ENCODE measurements around the gene PARD6G.

The PARD6G gene

DNA sequence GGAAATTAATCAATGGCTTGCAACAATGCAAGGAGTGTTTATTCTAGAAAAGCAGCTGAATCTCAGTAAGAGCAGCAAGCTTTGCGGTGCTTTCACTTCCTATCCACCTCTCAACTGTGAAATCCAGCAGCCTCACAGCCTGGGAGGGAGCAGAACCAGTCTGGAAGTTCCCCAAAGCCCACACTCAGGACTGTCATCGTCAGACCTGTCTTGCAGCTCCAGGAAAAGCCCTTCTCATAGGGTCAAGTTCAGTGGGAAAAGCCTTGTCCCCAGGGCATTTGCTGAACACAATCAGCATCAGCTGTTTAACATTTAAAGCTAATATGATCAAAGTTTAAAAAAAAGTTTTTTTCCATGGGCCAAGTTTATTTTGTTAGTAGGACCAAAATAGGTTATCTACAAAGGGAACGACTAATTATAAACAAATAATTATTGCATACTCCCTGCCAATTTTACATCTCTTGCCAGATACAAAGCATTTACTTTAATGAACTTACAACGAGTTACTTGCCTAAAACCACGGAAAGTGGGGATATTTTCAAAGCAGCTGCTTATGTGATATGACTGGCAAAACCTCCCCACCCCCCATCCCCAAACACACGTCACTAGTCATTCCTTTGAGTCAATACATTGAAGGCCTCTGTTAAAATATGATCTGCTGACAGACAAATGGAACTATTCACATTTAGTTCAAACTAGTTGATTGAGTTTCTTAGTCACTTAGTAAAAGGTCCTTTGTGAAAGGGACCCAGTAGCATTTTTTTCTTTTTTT, 36.8 kb downstream of the PARD6G start:
- DNase-seq: no peak

DNA sequence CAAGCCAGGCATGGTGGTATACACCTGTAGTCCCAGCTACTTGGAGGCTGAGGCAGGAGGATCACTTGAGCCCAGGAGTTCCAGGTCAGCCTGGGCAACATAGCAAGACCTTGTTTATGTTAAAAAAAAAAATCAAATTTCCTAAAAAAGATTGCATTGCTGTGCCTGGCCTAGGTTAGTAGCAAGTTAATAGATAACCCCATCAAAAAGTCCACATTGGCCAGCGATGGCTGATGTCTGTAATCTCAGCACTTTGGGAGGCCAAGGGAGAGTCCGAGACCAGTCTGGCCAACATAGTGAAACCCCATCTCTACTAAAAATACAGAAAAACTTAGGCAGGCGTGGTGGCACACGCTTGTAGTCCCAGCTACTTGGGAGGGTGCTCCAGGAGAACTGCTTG, 38.7 kb downstream of the PARD6G start:
- DNase-seq: no peak

DNA sequence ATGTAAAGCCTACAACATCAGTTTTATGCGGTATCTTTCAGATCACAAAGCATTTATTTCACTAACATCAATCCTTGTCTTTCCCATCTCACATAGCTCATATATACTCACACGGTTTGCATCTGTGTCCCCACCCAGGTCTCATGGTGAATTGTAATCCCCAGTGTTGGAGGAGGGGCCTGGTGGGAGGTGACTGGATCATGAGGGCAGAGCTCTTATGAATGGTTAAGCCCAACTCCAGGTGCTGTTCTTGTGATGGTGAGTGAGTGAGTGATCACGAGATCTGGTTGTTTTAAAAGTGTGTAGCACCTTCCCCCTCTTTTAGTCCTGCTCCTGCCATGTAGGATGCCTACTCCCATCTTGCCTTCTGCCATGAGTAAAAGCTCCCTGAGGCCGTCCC, 42.0 kb downstream of the PARD6G start:
- no peak for DNase-seq

DNA sequence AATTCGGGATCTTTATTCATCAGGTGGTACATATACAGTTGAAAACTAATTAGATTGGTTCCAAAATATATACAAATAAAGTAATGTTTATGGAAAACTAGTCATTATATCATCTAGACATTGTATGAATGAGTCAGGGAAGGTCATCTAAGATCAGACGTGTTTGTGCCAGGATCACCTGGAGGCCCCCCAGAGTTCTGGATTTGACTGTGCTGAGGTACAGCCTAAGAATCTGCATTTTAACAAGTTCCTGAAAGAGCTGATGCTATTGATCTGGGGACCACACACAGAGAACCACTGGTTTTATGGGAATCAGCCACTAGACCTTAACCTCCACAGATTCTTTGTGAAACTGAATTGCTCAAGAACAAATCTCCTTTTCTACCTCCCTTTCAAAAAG, 43.2 kb downstream of the PARD6G start:
- DNase-seq: no peak

DNA sequence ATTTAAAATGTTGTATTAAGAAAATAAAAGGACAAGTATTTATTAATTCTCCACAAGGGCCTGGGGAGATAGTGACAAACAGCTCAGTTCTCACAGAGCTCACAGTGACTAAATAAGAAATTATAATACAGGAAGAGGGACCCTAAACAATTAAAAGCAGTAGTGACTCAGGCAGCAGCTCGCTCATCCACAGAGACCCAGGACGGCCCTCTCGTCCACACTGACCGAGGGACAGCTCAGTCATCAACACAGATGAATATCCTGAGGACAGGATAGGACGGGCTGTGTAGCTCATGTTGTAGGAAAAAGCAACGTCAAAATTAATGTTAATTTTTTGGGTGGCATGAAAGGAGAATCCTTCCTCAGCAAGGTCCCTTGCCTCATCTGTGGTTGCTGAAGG, 44.1 kb downstream of the PARD6G start:
- no peak for DNase-seq

DNA sequence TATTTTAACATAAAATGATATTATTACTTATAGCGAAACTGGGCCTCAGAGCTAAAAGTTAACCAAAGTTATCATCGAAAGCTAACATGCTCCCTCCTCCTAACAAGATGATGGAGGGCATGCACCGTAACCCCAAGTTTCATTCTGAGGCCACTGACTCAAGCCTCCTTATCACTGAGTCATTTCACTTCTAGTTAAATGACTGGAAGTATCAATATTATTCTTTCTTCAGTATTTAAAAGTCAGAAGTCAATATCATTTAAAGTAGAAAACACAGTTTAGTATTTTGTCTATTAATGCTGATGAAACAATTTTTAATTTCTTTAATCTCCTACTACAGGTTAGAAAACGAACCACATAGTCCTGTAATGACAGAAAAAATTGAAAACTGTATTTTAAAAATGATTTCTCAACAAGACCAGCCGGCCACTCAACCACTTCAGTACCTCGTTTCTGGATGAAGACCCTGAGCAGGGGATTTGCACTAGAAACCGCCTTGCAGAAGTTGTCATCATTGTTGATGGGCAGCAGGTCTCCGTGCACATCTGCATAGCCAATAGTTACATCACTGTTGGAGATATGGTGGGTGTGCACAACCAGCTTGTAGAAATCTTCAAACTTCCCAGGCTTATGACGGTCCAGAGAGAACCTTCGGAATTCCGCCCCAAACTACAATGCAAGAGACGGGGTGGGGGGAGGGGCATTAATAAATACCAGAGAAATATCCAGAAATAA, 44.9 kb downstream of the PARD6G start:
- no peak for DNase-seq

DNA sequence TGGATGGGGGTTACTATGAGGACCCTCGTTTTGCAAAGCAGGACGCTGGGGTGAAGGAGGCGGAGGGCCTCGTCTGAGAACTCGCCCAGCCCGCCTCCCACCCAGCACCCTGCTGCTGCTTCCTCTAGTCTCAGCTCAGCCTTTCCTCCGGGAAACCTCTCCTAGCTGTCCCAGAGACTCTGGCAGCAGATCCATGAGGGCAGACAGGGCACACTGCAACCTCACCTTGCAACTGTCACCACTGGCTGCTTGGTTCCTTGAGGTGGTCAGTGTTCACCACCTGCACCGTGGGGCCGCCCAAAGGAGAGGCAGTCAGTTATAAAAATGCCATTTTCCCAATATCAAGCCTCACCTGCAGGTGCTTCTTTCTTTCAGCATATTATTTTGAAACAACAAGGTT, 45.6 kb downstream of the PARD6G start:
- no peak for DNase-seq

DNA sequence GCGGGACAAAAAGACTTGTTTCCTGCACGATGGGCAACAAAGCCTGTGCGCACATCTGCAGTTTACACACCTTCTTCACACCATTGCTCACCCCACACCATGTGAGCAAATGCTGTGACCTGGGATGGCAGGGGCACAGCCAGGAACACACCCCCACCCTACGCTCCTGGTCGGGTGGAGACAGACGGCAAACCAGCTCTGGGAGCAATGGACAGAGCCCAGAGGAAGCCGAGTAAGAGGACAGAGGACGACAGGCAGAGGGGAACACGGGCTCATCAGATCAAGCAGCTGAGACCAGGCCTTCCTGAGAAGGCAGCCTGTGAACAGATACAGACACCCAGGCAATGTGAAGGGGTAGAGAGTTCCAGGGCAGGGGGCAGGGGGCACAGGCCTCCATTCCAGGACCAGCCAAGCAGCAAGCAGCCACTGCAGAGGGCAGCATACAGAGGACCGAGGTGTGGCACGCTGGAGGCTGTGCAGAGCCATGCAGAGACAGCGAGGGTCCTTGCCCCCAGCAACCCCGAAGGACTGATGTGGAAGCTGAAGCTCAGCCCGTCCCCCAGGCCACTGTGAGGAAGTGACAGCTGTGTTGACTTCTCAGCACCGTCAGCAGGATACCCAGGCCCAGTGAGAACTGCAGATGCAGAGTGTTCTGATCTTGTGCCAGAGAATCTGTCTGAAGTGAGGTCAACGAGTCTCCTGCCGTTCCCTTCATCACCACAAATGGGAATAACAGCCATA, 46.2 kb downstream of the PARD6G start:
- DNase-seq: peak; percentile 44

DNA sequence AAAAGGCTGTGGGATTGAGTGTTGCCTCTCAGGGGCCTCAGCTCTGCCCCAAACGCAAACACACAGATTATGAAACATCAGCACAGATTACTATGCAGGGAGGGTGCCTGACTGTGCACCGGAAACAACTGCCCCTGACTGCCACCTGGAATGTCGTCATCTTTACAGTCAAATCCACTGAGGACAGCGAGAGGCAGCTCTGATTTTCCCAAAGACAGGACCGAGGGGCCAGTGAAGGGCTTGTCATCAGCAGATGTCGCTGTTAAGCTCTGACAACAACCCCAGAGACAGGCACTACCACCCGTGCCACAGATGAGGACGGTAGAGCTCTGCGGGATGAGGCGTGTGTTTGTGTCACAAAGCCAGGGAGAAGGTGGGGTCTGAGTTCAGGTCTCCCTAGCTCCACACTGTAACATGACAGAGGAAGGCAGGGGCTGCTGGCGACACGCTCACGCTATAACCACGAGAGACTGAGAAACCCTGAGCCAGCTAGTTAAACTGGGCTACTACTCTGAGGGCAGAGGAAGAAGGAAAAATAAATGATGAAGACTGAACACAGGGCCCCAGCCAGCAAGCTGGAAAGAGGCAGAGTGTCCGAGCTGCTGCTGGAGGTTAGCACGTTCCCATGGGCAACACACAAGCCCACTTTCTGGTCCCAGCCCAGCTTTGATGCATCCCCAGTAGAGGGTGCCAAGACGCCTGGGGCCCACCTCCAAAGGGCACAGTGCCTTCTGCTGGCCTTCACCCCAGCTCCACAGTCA, 47.0 kb downstream of the PARD6G start:
- peak; percentile 51 for DNase-seq

DNA sequence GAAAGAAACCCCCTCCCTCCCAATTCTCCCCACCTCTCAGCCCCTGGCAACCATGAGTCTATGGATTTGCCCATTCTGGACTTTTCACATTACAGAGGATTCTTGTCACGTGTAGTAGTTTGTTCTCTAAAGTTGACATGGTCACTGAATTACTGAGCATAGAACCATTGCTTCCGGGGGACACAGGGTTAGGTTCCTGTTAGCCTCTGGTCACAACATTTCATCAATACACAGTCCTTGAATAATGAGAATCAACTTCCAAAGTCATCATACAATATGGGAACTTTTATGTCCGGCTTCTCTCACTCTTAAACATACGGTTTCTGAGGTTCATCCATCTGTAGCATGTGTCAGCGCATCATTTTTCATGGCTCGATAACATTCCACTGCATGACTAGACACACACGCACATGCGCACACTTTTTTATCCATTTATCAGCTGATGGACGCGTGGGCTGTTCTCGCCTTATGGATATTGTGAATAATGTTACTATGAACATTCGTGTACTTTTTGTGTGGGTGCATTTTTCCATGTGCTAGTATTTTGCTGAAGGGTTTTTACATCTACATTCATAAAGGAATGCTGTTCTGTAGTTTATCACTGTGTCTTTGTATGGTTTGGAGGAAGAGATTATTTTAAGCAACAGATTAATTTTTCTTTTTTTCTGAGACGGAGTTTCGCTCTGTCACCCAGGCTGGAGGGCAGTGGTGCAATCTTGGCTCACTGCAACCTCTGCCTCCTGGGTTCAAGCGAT, 48.1 kb downstream of the PARD6G start:
- DNase-seq: no peak

DNA sequence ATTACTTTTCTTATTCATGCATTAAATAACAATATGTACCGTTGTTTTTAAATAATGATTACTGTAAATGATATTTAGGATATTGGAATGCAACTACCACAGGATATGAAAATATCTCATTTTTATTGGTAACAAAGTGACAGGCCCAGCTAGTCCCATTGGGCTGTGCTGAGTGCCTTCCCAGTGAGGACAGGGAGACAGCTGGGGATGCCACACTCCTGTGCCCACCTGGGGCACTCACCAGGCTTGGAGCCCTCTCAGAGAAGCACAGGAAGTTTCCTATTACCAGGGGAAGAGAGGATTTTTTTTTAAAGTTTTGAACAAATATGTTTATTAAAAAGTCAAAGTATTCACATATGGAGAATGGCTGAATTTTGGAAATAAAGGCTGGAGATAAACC, 48.9 kb downstream of the PARD6G start:
- DNase-seq: no peak

DNA sequence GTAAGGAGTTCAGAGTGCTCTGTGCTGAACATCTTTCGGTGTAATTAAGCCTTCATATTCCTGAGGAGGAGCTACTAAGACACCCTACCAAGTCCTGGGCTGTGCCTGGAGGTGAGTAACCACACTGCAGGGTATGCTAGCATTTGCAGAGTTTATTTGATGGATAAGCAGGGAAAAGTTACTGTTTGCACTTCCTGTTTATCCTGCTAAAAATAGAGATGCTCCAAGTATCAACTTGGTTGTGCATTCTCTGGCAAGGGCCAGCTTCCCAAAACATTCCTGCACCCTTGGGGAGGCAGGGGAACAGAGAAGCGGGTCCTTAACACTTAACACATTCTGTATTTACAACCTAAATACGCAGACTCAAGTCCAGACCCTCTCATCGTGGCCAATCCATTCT, 49.8 kb downstream of the PARD6G start:
- DNase-seq: no peak

DNA sequence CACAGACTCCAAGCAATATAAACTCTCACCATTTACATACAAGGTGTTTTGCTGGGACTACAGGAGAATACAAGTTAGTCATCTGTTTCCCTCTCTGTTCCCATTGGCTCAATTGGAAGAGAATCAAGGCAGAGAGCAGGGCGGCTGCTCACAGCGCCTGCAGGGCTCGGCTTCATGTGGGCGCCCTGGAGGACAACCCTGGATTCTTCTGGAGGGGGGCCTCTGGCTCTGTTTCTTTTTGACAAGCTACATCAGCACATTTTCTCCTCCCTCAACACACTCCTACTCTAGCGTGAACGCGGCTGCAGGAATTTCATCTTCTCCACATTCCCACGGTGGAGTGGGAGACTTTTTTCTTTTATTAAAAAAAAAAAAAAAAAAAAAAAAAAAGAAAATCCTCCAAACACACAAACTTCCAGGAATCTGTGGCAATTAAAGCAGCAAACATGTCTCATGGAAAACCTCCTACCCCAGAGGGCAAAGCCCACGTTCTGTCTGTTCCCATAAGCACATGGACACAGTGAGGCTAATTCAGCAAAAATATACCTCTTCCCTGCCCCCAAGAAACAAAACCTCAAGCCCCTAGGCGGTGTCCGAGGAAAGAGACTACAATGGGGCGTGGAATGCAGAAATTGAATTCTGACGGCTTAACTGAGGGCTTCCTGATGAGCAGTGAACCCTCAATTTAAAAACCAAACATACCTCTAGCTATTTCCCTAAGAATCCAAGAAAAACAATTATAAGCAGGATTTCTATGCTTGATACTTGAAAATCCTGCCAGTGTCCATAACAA, 50.6 kb downstream of the PARD6G start:
- no peak for DNase-seq

DNA sequence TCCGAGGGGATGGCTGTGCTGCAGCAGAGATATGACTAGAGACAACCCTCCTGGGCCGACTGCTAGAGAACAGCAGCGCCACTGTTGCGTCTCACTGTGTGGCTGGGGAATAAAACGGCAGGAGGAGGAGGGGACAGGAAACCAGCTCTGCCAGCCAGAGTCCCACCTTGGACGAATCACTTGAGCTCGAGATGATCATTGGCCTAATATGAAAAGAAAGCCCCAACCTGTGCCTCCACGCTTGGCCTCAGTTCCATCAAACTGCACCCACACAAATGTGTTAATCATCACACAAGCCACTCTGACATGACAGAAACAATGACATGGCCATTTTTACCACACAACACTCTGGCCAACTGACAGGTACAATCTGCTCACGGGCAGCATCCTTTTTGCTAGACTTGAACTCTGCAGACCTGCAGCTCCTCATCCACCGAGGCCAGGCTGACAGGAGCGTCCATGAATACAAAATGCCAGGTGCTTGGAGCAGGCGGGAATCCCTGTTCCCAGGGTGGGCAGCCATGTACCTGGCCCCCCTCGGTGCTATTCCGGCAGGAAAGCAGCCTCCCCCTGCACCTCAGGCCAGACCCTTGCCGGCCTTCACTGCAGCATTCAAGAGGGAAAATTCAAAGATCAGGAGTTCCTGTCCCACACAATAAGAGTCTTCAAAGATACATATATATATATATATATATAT, 52.3 kb downstream of the PARD6G start:
- DNase-seq: no peak

DNA sequence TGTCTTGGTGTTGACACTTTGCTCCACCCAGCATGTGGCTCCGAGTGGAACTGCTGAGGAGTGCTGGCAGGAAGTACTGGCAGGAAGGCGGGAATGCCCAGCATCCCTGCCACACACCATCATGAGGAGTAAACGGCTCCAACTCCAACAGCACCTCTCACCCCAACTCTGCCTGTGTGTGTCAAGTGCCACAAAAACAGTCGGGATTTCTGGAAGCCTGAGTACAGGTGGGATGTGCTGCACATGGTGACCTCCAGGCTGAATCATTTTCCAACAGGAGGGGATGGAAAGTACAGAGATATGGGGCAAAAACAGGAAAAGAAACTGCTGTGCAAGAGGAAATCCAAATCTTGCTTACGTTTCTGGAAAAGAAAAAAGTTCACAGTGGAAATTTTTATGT, 53.6 kb downstream of the PARD6G start:
- no peak for DNase-seq

DNA sequence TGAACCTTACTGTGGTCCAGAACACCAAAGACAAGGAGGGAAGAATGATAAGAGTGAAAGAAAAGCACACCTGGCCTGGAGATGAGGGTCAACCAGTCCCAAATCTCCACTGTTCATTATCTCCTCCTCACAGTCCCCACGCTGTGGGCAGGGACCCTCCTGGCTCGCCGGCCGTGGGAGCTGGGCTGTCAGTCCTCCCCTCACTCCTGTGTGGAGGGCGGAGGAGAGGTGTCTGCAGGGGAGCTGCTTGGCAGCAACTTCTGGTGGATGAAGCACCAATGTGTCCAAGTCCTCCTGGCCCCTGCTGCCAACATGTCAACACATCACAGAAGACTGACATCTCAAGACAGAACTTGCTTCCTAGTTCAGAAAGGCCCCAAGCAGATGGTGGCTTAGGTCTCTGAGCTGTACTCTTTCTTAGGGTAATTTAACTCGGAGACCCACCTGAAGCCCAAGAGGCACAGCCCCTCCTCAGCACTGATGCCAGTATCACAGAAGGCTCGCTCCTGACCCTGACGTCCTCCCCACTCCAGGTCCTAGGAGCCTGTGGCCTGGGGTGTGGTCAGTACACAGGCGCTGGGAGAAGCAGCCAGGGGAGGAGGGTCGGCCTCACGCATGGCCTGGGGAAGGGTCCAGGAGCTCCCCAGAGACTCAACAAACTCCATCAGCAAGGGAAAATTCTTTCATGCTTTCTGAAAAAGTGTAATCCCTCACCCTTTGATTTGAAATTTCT, 54.5 kb downstream of the PARD6G start:
- no peak for DNase-seq

DNA sequence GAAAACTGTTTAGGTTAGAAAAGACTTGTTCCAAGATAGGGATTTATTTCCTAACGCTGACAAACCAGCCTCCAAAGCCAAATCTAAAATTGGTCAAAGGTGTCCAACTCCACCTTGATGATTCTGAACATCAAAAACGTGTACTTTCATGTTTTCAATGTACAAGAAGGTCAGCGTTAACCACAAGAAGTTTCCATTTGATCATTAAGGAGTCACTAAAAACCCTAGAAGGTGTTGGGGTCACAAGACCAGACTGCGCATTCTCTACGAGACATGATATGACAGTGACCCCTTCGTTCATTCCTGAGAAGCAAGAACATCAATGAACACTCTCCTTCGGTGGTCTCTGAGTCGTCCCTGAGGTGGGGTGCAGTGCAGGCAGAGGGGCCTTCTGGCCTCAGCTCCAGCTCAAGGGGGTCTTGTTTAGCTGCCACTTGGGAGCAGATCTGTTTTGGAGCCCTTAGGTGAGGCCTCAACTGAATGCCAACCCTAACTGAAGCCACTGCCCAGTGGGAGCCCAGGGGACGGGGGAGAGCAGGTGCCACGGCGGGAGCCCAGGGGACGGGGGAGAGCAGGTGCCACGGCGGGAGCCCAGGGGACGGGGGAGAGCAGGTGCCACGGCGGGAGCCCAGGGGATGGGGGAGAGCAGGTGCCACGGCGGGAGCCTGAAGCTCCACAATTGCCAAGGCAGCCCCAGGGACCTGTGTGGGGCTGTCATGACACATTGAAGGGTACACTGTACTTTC, 55.2 kb downstream of the PARD6G start:
- no peak for DNase-seq

DNA sequence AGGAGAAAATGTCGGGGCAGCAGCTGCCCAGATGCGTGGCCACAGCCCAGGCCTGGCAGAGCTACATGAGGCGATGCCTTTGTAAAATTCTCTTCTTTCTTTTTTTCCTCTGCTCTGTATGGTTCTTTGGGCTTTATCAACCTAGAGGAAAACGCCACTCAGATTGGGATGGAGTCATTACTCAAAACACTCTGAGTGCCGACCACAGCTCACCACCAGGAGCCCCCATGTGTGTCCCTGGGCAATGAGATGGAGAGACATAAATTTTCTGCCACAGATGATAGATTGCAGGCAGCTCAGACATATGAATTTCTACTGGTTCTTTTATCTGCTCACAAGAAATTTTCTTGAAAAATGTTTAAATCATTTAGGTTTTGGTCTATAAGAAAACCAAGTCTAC, 56.0 kb downstream of the PARD6G start:
- no peak for DNase-seq

DNA sequence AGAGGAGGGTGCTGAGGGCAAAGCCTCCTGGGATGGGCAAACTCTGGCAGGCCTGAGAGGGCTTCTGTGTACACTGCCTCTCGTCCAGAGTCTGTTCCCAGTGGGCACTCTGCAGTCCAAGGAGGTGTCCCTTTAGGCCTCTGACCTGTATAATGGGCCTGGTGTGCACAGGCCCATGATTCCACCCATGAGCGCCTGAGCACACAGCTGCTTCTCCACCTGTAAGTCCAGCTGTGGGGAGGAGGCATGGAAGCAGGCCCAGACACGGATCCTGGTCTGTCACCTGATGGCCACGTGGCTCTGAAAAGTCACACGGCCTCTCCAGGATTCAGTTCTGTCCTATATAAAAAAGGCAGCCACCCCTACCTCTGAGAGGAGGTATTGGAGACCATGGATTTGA, 57.0 kb downstream of the PARD6G start:
- no peak for DNase-seq

DNA sequence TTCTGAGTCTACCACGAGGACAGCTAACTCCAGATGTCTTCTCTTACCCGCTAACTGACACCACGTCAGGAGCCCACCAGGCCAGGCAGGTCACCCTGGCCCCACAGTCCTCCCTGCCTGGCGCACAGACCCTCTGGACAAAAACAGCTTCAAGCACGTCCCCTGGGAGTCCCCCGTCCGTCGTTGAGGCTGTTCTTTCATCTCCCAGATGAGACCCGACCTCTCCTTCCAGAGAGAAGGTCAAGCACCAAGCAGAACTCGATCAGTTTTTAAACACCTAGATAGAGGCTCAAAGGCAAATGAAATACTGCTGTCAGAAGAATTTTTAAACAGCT, 57.8 kb downstream of the PARD6G start:
- DNase-seq: no peak

All from NCI-H1694 (cell line).